HL-60 (cell line): Measurements from ENCODE around the gene FUT8.
A peak's percentile ranks its signal among the peaks of the same experiment; 100 is the strongest.

Experiments
- GABPA ChIP-seq: IDR thresholded peaks from 2 replicates; pipeline ENCODE4 v1.6.1; 2012; ENCODE audit warnings: low read depth
- POLR2AphosphoS5 ChIP-seq: IDR thresholded peaks from 2 replicates; pipeline ENCODE4 v1.6.1; 2012; ENCODE audit warnings: low read depth
- REST ChIP-seq: IDR thresholded peaks from 2 replicates; pipeline ENCODE4 v1.6.1; 2012; ENCODE audit warnings: low read depth; ENCODE audit not compliant: insufficient replicate concordance
- TF ChIP-seq, protein P1 (sequence below): IDR thresholded peaks from one replicate; pipeline ENCODE4 v1.5.1; 2011; ENCODE audit warnings: low read length, control low read depth, inconsistent platforms; ENCODE audit not compliant: insufficient read depth

DNA sequence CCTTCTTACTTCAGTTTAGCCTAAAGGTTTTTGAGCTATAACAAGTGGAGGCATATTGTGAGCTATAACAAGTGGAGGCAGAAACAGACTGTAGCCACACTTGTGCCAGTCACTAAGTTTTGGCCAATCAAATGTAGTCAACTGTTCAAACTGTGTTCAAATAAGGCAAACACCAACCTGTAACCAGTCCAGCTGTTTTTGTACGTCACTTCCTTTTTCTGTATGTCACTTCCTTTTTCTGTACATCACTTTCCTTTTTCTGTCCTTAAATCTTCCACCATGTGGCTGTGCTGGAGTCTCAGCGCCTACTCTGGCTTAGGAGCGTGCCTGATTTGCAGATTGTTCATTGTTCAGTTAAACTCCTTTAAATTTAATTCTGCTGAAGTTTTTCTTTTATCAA is 79.7 kb downstream of the FUT8 start:
- TF ChIP-seq, protein P1, sequence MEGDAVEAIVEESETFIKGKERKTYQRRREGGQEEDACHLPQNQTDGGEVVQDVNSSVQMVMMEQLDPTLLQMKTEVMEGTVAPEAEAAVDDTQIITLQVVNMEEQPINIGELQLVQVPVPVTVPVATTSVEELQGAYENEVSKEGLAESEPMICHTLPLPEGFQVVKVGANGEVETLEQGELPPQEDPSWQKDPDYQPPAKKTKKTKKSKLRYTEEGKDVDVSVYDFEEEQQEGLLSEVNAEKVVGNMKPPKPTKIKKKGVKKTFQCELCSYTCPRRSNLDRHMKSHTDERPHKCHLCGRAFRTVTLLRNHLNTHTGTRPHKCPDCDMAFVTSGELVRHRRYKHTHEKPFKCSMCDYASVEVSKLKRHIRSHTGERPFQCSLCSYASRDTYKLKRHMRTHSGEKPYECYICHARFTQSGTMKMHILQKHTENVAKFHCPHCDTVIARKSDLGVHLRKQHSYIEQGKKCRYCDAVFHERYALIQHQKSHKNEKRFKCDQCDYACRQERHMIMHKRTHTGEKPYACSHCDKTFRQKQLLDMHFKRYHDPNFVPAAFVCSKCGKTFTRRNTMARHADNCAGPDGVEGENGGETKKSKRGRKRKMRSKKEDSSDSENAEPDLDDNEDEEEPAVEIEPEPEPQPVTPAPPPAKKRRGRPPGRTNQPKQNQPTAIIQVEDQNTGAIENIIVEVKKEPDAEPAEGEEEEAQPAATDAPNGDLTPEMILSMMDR: no peak
- TF ChIP-seq GABPA (peak; percentile 55; the same call in 1 of the 2 replicates), POLR2AphosphoS5 (no peak), REST (no peak)
